Gastroesophageal sphincter (tissue), 3 donors: Measurements from ENCODE around the gene CELA1.

Experiments
- CTCF ChIP-seq, 4 experiments: fragments of 200-600 bp in 2 of 4; fragments of 450-650 bp in 2 of 4; sonication (generic) in 1 of 4; IDR thresholded peaks; one replicate each; pipeline ENCODE4 v1.5.1; 2017 to 2019; ENCODE audit warnings: antibody characterized with exemption in 4 of 4, mild to moderate bottlenecking in 2 of 4, moderate library complexity in 2 of 4
- POLR2A ChIP-seq, 2 donors: fragments of 450-650 bp; IDR thresholded peaks; one replicate each; pipeline ENCODE4 v1.6.1; 2017; ENCODE audit warnings: antibody characterized with exemption in 2 of 2, mild to moderate bottlenecking in 2 of 2, moderate library complexity in 1 of 2
- POLR2AphosphoS5 ChIP-seq: sonication (generic); formaldehyde crosslinking; IDR thresholded peaks from one replicate; pipeline ENCODE4 v1.6.1; 2017; ENCODE audit warnings: antibody characterized with exemption

- TF ChIP-seq CTCF (IDR thresholded peaks at IDR 0.05) (no peak), POLR2A (IDR thresholded peaks at IDR 0.05) (no peak), POLR2AphosphoS5 (no peak)
Observed at GRCh38 chr12:51295651-51296050, 50.8 kb downstream of the CELA1 start.
